Stomach (tissue), 9 donors: ENCODE measurements around the gene TP53BP2. TPM values are rescaled to one million over a fixed set of nuclear protein-coding genes. Genes with fewer than 3 reads are reported as not detected.
A peak's percentile ranks its signal among the peaks of the same experiment; 100 is the strongest.
"Not testable (repeated sequence)": the region's sequence is repeated elsewhere in the genome, so short reads cannot be mapped to it uniquely, and the experiment has no call there.

ENCODE experiments used
- DNase-seq, 2 donors: peaks; one replicate each; pipeline versions ENCODE4 v3.0.0 to v3.0.0-alpha.2; 2013 to 2019
- H3K27ac ChIP-seq, 5 donors: fragments of 200-600 bp in 4 of 5; sonication (generic) in 4 of 5; one replicate each; pipeline ENCODE4 v1.5.1; 2013 to 2019; ENCODE audit warnings: mild to moderate bottlenecking in 1 of 5, moderate library complexity in 1 of 5
- H3K27me3 ChIP-seq, 3 donors: fragments of 200-600 bp; sonication (generic); one replicate each; pipeline ENCODE4 v1.5.1; 2017 to 2019; ENCODE audit warnings: mixed run types in 1 of 3
- H3K36me3 ChIP-seq, 4 donors: fragments of 200-600 bp; sonication (generic); 1 replicate in 3 of 4; 2 replicates in 1 of 4; pipeline ENCODE4 v1.5.1; 2016 to 2019
- H3K4me1 ChIP-seq, 4 donors: fragments of 200-600 bp; sonication (generic); one replicate each; pipeline ENCODE4 v1.5.1; 2016 to 2019
- H3K4me3 ChIP-seq, 4 donors: fragments of 200-600 bp; sonication (generic) in 3 of 4; one replicate each; pipeline ENCODE4 v1.5.1; 2016 to 2019; ENCODE audit warnings: mild to moderate bottlenecking in 1 of 4
- H3K9me3 ChIP-seq, 4 donors: fragments of 200-600 bp; sonication (generic); one replicate each; pipeline ENCODE4 v1.5.1; 2016 to 2019
- EP300 ChIP-seq: sonication (generic); formaldehyde crosslinking; IDR thresholded peaks from one replicate; pipeline ENCODE4 v1.6.1; 2017; ENCODE audit warnings: antibody characterized with exemption
- POLR2A ChIP-seq, 4 donors: fragments of 450-650 bp; IDR thresholded peaks; one replicate each; pipeline ENCODE4 v1.6.1; 2016; ENCODE audit warnings: antibody characterized with exemption in 4 of 4, control low read depth in 2 of 4, mild to moderate bottlenecking in 1 of 4, moderate library complexity in 1 of 4
- POLR2AphosphoS5 ChIP-seq, 3 donors: sonication (generic); formaldehyde crosslinking; IDR thresholded peaks; one replicate each; pipeline ENCODE4 v1.6.1; 2016; ENCODE audit warnings: antibody characterized with exemption in 3 of 3
- WGBS, 5 donors: extraction: QIAGEN DNeasy Blood & Tissue Kit in 3 of 5; methylation state at CpG; one replicate each; pipeline versions ENCODE4 v1.1.5 to v1.1.7; 2013 to 2018; 5-methylcytosine and 5-hydroxymethylcytosine counted together
- intact Hi-C: fragments of 100-400 bp; cut with DNase I; formaldehyde crosslinking; loops from one replicate; pipeline ENCODE4 v1.15.1; 2023; ENCODE audit warnings: low total_unique reads
- polyA plus RNA-seq, 3 donors: library from polyadenylated mRNA; stranded (reverse); fragments of 200-250 nt; gene quantifications; one replicate each; pipeline ENCODE4 v1.2.3, GENCODE V29; 2013
- total RNA-seq, 5 donors: library from RNA; depleted of rRNA; stranded (reverse); fragments of >200 nt; gene quantifications; one replicate each; pipeline versions ENCODE4 v1.1.0 to v1.2.3, GENCODE V29; 2014 to 2016
- TF ChIP-seq, protein P1 (sequence below), 7 experiments: fragments of 450-650 bp in 4 of 7; fragments of 200-600 bp in 3 of 7; sonication (generic) in 3 of 7; IDR thresholded peaks; one replicate each; pipeline ENCODE4 v1.5.1; 2016 to 2019; ENCODE audit warnings: antibody characterized with exemption in 7 of 7, control low read depth in 2 of 7, mild to moderate bottlenecking in 1 of 7
- donor health status: healthy with polysubstance abuse.
- donor health status: Bipolar disorder and iron deficiency.
- donor health status: healthy.

The TP53BP2 gene
- total and polyA plus RNA-seq, 8 donors, result 6.9 to 157 (median 32.9) TPM

- no peaks in the 10 kb centered on the region for H3K27me3 ChIP-seq
Observed at GRCh38 chr1:223813645-223814044, 32.1 kb downstream of the TP53BP2 start.

GRCh38 chr1:223811634-223812101 is 34.1 kb downstream of the TP53BP2 start:
- Histone ChIP-seq H3K9me3 (no peaks in the 10 kb centered on the region), H3K27me3 (no peaks in the 10 kb centered on the region), H3K27ac (no peak overlapping the region), H3K36me3 (peaks cover 16 to 56% (median 50%) of the 10 kb centered on the region in 4 donors), H3K4me3 (no peak overlapping the region), H3K4me1 (peaks cover 18 to 48% (median 27%) of the 10 kb centered on the region in 4 donors)
- WGBS, 5 donors, result 29 to 39% (median 33%) methylated on average over 3 of the region's 3 CpGs
- intact Hi-C loops, result no loop called here
- no peak for TF ChIP-seq EP300
- TF ChIP-seq POLR2A (IDR thresholded peaks at IDR 0.05), result no peak
- no peak for TF ChIP-seq POLR2AphosphoS5 (IDR thresholded peaks at IDR 0.05)
- TF ChIP-seq, protein P1, sequence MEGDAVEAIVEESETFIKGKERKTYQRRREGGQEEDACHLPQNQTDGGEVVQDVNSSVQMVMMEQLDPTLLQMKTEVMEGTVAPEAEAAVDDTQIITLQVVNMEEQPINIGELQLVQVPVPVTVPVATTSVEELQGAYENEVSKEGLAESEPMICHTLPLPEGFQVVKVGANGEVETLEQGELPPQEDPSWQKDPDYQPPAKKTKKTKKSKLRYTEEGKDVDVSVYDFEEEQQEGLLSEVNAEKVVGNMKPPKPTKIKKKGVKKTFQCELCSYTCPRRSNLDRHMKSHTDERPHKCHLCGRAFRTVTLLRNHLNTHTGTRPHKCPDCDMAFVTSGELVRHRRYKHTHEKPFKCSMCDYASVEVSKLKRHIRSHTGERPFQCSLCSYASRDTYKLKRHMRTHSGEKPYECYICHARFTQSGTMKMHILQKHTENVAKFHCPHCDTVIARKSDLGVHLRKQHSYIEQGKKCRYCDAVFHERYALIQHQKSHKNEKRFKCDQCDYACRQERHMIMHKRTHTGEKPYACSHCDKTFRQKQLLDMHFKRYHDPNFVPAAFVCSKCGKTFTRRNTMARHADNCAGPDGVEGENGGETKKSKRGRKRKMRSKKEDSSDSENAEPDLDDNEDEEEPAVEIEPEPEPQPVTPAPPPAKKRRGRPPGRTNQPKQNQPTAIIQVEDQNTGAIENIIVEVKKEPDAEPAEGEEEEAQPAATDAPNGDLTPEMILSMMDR (IDR thresholded peaks at IDR 0.05), result peak in 5 of 7 experiments; percentile 25 to 42 (median 40)
- DNase-seq, result peak in 1 of 2 donors; percentile 55

More at GRCh38 chr1:223813645-223814044, 32.1 kb downstream of the TP53BP2 start:
- no peaks in the 10 kb centered on the region for H3K9me3 ChIP-seq
- intact Hi-C loops, result no loop called here
- H3K27ac ChIP-seq, result no peak overlapping the region
- no peak for TF ChIP-seq POLR2AphosphoS5 (IDR thresholded peaks at IDR 0.05)
- no peak for TF ChIP-seq EP300
- no peak for TF ChIP-seq POLR2A (IDR thresholded peaks at IDR 0.05)
- TF ChIP-seq, protein P1 (IDR thresholded peaks at IDR 0.05), result no peak
- DNase-seq, result no peak
- H3K4me1 ChIP-seq, result peaks cover 18 to 50% (median 30%) of the 10 kb centered on the region in 4 donors
- H3K36me3 ChIP-seq, result peaks cover 16 to 54% (median 48%) of the 10 kb centered on the region in 4 donors
- no peak overlapping the region for H3K4me3 ChIP-seq

DNA sequence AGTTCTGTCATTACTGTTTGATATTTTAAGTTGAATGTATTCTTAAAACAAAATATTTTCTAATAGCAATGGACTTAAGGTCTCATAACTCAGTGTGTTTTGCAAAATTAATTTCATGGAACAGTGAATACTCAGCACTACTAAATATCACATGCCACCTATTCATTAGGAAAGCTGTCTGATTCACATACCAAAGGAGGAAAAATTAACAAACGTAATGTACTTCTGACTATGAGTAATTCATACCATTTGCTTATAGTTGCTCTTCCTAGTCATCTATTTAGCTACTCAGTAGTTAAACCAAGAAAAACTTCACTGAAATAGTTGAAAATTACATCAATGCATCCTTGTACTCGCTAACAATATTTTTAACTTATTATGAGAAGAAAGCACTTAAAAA is 35.2 kb downstream of the TP53BP2 start:
- no peaks in the 10 kb centered on the region for H3K9me3 ChIP-seq
- peaks cover 22 to 67% (median 60%) of the 10 kb centered on the region in 4 donors for H3K36me3 ChIP-seq
- H3K4me1 ChIP-seq, result peaks cover 9 to 39% (median 16%) of the 10 kb centered on the region in 4 donors
- no peaks in the 10 kb centered on the region for H3K27me3 ChIP-seq
- no peak overlapping the region for H3K4me3 ChIP-seq
- no peak for DNase-seq
- intact Hi-C loops, result no loop called here
- H3K27ac ChIP-seq, result no peak overlapping the region
- WGBS, 5 donors, result 76 to 93% (median 87%) methylated on average over 2 of the region's 2 CpGs
- no peak for TF ChIP-seq POLR2A (IDR thresholded peaks at IDR 0.05)
- no peak for TF ChIP-seq EP300
- TF ChIP-seq, protein P1 (IDR thresholded peaks at IDR 0.05), result no peak
- no peak for TF ChIP-seq POLR2AphosphoS5 (IDR thresholded peaks at IDR 0.05)

DNA sequence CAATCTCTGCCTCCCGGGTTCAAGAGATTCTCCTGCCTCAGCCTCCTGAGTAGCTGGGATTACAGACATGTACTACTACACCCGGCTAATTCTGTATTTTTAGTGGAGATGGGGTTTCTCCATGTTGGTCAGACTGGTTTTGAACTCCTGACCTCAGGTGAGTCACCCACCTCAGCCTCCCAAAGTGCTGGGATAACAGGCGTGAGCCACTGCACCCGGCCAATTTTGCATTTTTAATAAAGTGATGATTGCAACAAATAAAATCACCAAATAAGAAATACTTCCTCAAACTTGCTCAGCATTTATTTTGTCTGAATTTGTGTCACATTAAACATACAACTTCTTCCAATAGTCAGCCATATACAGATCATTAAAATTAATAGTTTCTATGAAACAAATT is 35.8 kb downstream of the TP53BP2 start:
- DNase-seq, intact Hi-C loops, H3K27ac ChIP-seq, H3K9me3 ChIP-seq, H3K4me3 ChIP-seq, H3K27me3 ChIP-seq: not testable (repeated sequence)
- Histone ChIP-seq H3K36me3 (peaks cover 23 to 74% (median 66%) of the 10 kb centered on the region in 4 donors), H3K4me1 (peaks cover 2 to 32% (median 9%) of the 10 kb centered on the region in 4 donors)
- WGBS, 5 donors, result 69 to 76% (median 72%) methylated on average over 4 of the region's 4 CpGs

DNA sequence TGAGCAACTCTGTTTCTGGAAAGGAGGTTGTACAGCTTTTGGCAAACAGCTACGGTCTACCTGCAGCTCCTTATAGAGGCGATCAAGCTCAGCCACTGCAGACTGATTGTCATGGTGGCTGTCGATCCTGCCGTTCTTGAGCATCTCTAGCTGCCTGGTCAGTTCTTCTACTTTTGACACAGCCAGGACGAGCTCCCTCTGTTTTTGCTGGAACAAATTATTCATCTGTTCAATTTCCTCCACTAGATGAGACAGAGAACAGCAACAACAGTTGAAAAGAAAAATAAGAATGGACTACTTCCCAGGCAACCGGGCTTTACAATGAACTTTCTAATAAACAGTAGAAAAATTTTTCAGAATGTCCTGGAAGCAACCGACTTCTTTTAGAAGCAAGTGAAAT is 42.5 kb downstream of the TP53BP2 start:
- no peaks in the 10 kb centered on the region for H3K27me3 ChIP-seq
- no peaks in the 10 kb centered on the region for H3K9me3 ChIP-seq
- TF ChIP-seq POLR2AphosphoS5 (IDR thresholded peaks at IDR 0.05) (no peak), EP300 (no peak)
- no peak overlapping the region for H3K27ac ChIP-seq
- 78 to 89% (median 85%) methylated on average over 7 of the region's 7 CpGs for WGBS, 5 donors
- peaks cover 38 to 93% (median 86%) of the 10 kb centered on the region in 4 donors for H3K36me3 ChIP-seq
- intact Hi-C loops, result no loop called here
- no peaks in the 10 kb centered on the region for H3K4me1 ChIP-seq
- H3K4me3 ChIP-seq, result no peak overlapping the region
- no peak for DNase-seq
